PC-3 (cell line): Measurements from ENCODE around the gene GPRC5C.

Source experiments
- CTCF ChIP-seq: fragments of 300-600 bp; sonication (generic); conservative IDR thresholded peaks from 2 replicates; pipeline ENCODE4 v1.5.1; 2017; ENCODE audit warnings: antibody characterized with exemption, low read depth, mild to moderate bottlenecking, low read length
- EZH2 ChIP-seq: fragments of 300-600 bp; sonication (generic); IDR thresholded peaks from one replicate; pipeline ENCODE4 v1.6.1; 2017; ENCODE audit warnings: antibody characterized with exemption, mild to moderate bottlenecking, low read length; ENCODE audit not compliant: unreplicated experiment

- no peak for TF ChIP-seq EZH2
- TF ChIP-seq CTCF, result no peak
Measured at GRCh38 chr17:74464730-74465377, 33.0 kb downstream of the GPRC5C start.
